SK-N-SH treated with all-trans-retinoic acid at 6 μM for 48 hours (cell line): Measurements from ENCODE around the gene TRAK2.

Experiments
- ATAC-seq: fragments of 200-7000 bp; cut with Tn5 transposase; 3 replicates; pipeline ENCODE4 v1.9.1; 2020; ENCODE audit warnings: mild to moderate bottlenecking, moderate library complexity
- ARNTL ChIP-seq: fragments of 450-650 bp; formaldehyde crosslinking; IDR thresholded peaks from 2 replicates; pipeline ENCODE4 v1.5.0; 2020; ENCODE audit warnings: low read depth, mild to moderate bottlenecking, moderate library complexity, borderline replicate concordance
- BACH2 ChIP-seq: fragments of 250-450 bp; sonication (Bioruptor Pico); IDR thresholded peaks from 2 replicates; pipeline ENCODE4 v1.9.0; 2021; ENCODE audit warnings: mild to moderate bottlenecking, borderline replicate concordance
- CSDC2 ChIP-seq: fragments of 250-450 bp; sonication (Bioruptor Pico); IDR thresholded peaks from 2 replicates; pipeline ENCODE4 v1.5.0; 2020; ENCODE audit warnings: mild to moderate bottlenecking, moderate library complexity
- ESRRG ChIP-seq: fragments of 250-450 bp; sonication (Bioruptor Pico); IDR thresholded peaks from 2 replicates; pipeline ENCODE4 v1.6.1; 2021; ENCODE audit warnings: mild to moderate bottlenecking
- GLIS3 ChIP-seq: fragments of 250-450 bp; sonication (Bioruptor Pico); IDR thresholded peaks from 2 replicates; pipeline ENCODE4 v1.5.0; 2020; ENCODE audit warnings: mild to moderate bottlenecking, moderate library complexity
- ISL1 ChIP-seq: fragments of 250-450 bp; sonication (Bioruptor Pico); IDR thresholded peaks from 2 replicates; pipeline ENCODE4 v2.1.2; 2022; ENCODE audit warnings: mild to moderate bottlenecking, moderate library complexity
- RARB ChIP-seq: fragments of 250-450 bp; sonication (Bioruptor Pico); IDR thresholded peaks from 2 replicates; pipeline ENCODE4 v1.8.0; 2021; ENCODE audit warnings: mild to moderate bottlenecking, moderate library complexity
- SNAI2 ChIP-seq: fragments of 250-450 bp; sonication (Bioruptor Pico); IDR thresholded peaks from 2 replicates; pipeline ENCODE4 v1.5.0; 2020; ENCODE audit warnings: mild to moderate bottlenecking, moderate library complexity
- ZFP3 ChIP-seq: fragments of 250-450 bp; sonication (Bioruptor Pico); IDR thresholded peaks from 2 replicates; pipeline ENCODE4 v1.5.0; 2020; ENCODE audit warnings: mild to moderate bottlenecking, moderate library complexity
- ZFP30 ChIP-seq: fragments of 450-650 bp; formaldehyde crosslinking; IDR thresholded peaks from 2 replicates; pipeline ENCODE4 v1.5.0; 2022; ENCODE audit warnings: mild to moderate bottlenecking, moderate library complexity
- ZNF565 ChIP-seq: fragments of 450-650 bp; formaldehyde crosslinking; conservative IDR thresholded peaks from 2 replicates; pipeline ENCODE4 v1.5.0; 2020; ENCODE audit warnings: low read depth, mild to moderate bottlenecking, moderate library complexity
- ZNF70 ChIP-seq: fragments of 450-650 bp; formaldehyde crosslinking; IDR thresholded peaks from 2 replicates; pipeline ENCODE4 v1.5.0; 2020; ENCODE audit warnings: mild to moderate bottlenecking, moderate library complexity
- TF ChIP-seq, protein P1 (sequence below): fragments of 250-450 bp; sonication (Bioruptor Pico); IDR thresholded peaks from 2 replicates; pipeline ENCODE4 v1.5.0; 2020; ENCODE audit warnings: mild to moderate bottlenecking, moderate library complexity
- TF ChIP-seq, protein P2 (sequence below): fragments of 250-450 bp; sonication (Bioruptor Pico); IDR thresholded peaks from 2 replicates; pipeline ENCODE4 v1.5.1; 2020; ENCODE audit warnings: low read depth, mild to moderate bottlenecking, moderate library complexity
- TF ChIP-seq, protein P3 (sequence below): fragments of 250-450 bp; sonication (Bioruptor Pico); IDR thresholded peaks from 2 replicates; pipeline ENCODE4 v1.8.0; 2020; ENCODE audit warnings: mild to moderate bottlenecking, moderate library complexity, borderline replicate concordance
- TF ChIP-seq, protein P4 (sequence below): fragments of 250-450 bp; sonication (Bioruptor Pico); IDR thresholded peaks from 2 replicates; pipeline ENCODE4 v1.8.0; 2021; ENCODE audit warnings: low read depth, mild to moderate bottlenecking, moderate library complexity, borderline replicate concordance
- TF ChIP-seq, protein P5 (sequence below): fragments of 250-450 bp; sonication (Bioruptor Pico); IDR thresholded peaks from 2 replicates; pipeline ENCODE4 v1.5.1; 2021; ENCODE audit warnings: mild to moderate bottlenecking, moderate library complexity

The TRAK2 gene

DNA sequence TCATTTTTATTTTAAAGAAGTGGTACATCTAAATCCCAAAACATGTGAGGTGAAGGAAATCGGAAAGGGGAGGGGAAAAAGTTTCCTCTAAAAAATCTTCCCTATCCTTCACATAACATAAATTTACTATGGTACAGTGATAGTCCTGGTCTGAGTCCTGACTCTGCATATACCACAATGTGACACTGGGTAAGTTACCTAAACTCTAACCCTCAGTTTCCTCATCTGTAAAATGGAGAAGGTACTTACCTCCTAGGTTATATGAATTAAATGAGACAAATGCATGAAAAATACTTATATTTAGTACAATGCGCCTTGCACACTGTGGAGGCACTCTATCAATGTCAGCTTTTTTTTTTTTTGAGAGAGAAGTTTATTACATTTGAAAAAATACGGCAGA, 42.3 kb downstream of the TRAK2 start:
- TF ChIP-seq RARB (CRISPR knock-in tag) (no peak), BACH2 (CRISPR knock-in tag) (no peak), ESRRG (CRISPR knock-in tag) (no peak), ZNF70 (CRISPR knock-in tag) (no peak), SNAI2 (no peak), ARNTL (no peak), ZFP30 (CRISPR knock-in tag) (no peak), CSDC2 (CRISPR knock-in tag) (no peak), ZNF565 (no peak)
- TF ChIP-seq, protein P1, sequence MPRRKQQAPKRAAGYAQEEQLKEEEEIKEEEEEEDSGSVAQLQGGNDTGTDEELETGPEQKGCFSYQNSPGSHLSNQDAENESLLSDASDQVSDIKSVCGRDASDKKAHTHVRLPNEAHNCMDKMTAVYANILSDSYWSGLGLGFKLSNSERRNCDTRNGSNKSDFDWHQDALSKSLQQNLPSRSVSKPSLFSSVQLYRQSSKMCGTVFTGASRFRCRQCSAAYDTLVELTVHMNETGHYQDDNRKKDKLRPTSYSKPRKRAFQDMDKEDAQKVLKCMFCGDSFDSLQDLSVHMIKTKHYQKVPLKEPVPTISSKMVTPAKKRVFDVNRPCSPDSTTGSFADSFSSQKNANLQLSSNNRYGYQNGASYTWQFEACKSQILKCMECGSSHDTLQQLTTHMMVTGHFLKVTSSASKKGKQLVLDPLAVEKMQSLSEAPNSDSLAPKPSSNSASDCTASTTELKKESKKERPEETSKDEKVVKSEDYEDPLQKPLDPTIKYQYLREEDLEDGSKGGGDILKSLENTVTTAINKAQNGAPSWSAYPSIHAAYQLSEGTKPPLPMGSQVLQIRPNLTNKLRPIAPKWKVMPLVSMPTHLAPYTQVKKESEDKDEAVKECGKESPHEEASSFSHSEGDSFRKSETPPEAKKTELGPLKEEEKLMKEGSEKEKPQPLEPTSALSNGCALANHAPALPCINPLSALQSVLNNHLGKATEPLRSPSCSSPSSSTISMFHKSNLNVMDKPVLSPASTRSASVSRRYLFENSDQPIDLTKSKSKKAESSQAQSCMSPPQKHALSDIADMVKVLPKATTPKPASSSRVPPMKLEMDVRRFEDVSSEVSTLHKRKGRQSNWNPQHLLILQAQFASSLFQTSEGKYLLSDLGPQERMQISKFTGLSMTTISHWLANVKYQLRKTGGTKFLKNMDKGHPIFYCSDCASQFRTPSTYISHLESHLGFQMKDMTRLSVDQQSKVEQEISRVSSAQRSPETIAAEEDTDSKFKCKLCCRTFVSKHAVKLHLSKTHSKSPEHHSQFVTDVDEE (CRISPR knock-in tag), result no peak
- TF ChIP-seq, protein P2, sequence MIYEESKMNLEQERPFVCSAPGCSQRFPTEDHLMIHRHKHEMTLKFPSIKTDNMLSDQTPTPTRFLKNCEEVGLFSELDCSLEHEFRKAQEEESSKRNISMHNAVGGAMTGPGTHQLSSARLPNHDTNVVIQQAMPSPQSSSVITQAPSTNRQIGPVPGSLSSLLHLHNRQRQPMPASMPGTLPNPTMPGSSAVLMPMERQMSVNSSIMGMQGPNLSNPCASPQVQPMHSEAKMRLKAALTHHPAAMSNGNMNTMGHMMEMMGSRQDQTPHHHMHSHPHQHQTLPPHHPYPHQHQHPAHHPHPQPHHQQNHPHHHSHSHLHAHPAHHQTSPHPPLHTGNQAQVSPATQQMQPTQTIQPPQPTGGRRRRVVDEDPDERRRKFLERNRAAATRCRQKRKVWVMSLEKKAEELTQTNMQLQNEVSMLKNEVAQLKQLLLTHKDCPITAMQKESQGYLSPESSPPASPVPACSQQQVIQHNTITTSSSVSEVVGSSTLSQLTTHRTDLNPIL (CRISPR knock-in tag), result no peak
- TF ChIP-seq, protein P3, sequence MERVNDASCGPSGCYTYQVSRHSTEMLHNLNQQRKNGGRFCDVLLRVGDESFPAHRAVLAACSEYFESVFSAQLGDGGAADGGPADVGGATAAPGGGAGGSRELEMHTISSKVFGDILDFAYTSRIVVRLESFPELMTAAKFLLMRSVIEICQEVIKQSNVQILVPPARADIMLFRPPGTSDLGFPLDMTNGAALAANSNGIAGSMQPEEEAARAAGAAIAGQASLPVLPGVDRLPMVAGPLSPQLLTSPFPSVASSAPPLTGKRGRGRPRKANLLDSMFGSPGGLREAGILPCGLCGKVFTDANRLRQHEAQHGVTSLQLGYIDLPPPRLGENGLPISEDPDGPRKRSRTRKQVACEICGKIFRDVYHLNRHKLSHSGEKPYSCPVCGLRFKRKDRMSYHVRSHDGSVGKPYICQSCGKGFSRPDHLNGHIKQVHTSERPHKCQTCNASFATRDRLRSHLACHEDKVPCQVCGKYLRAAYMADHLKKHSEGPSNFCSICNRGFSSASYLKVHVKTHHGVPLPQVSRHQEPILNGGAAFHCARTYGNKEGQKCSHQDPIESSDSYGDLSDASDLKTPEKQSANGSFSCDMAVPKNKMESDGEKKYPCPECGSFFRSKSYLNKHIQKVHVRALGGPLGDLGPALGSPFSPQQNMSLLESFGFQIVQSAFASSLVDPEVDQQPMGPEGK, result no peak
- TF ChIP-seq, protein P4, sequence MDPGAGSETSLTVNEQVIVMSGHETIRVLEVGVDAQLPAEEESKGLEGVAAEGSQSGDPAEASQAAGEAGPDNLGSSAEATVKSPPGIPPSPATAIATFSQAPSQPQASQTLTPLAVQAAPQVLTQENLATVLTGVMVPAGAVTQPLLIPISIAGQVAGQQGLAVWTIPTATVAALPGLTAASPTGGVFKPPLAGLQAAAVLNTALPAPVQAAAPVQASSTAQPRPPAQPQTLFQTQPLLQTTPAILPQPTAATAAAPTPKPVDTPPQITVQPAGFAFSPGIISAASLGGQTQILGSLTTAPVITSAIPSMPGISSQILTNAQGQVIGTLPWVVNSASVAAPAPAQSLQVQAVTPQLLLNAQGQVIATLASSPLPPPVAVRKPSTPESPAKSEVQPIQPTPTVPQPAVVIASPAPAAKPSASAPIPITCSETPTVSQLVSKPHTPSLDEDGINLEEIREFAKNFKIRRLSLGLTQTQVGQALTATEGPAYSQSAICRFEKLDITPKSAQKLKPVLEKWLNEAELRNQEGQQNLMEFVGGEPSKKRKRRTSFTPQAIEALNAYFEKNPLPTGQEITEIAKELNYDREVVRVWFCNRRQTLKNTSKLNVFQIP, result no peak
- ATAC-seq, result no peak

DNA sequence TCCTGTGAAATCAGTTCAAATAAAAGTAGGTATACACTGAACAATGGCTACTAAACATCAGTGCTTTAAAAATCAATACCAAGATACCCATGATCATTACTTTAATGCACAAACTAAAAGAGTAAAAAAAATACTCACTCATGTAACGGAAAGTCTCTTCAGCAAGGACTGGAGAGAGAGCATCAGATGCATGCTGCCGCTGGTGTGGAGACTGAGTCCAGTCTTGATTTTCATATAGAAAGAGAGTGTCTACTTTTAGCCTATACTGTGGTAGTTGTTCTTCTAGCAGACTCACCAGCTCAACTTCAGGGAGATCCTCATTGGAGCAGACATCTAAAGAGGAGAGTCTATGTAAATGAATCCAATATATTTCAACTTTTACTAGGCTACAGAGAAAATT, 44.0 kb downstream of the TRAK2 start:
- TF ChIP-seq, protein P5, sequence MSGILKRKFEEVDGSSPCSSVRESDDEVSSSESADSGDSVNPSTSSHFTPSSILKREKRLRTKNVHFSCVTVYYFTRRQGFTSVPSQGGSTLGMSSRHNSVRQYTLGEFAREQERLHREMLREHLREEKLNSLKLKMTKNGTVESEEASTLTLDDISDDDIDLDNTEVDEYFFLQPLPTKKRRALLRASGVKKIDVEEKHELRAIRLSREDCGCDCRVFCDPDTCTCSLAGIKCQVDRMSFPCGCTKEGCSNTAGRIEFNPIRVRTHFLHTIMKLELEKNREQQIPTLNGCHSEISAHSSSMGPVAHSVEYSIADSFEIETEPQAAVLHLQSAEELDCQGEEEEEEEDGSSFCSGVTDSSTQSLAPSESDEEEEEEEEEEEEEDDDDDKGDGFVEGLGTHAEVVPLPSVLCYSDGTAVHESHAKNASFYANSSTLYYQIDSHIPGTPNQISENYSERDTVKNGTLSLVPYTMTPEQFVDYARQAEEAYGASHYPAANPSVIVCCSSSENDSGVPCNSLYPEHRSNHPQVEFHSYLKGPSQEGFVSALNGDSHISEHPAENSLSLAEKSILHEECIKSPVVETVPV (CRISPR knock-in tag), result no peak
- TF ChIP-seq, protein P4, result no peak
- TF ChIP-seq ISL1 (CRISPR knock-in tag), result no peak
- TF ChIP-seq, protein P3, result no peak
- TF ChIP-seq, all 23 proteins: peak for 0
- ATAC-seq, result peak; percentile 43

DNA sequence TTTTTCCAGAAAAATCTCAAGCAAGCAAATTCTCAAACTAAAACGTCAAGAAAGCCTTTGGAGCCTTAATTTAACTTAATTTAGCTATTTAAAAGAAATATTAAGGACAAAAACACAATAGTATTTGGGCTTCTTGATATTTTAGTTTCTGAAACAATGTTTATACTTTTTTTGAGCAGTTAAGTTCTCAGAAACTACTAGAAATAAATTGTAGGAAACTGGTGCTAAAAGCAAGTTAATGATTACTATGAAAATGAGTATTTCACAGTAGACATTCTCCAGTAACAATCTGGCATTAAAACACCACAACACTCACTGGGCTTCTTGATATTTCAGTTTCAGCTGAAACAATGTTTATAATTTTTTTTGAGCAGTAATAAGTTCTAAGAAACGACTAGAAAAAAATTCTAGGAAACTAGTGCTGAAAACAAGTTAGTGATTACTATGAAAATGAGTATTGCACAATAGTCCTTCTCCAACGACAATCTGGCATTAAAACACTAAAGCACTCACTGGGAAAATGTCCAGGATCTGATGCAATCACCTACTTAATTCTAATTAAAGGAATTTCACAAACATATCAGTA, 45.1 kb downstream of the TRAK2 start:
- no peak for ATAC-seq
- TF ChIP-seq, protein P2 (CRISPR knock-in tag), result no peak
- no peak for TF ChIP-seq ZFP3 (CRISPR knock-in tag)
- no peak for TF ChIP-seq ESRRG (CRISPR knock-in tag)
- TF ChIP-seq ISL1 (CRISPR knock-in tag), result peak; percentile 88
- no peak for TF ChIP-seq ARNTL
- no peak for TF ChIP-seq GLIS3 (CRISPR knock-in tag)
- TF ChIP-seq ZNF565, result no peak
- TF ChIP-seq, protein P4, result no peak
